Neural cell (in vitro differentiated cells): ENCODE measurements around the gene POTEG.
"Not testable (repeated sequence)": the region's sequence is repeated elsewhere in the genome, so short reads cannot be mapped to it uniquely, and the experiment has no call there.

Source experiments
- EP300 ChIP-seq: fragments of 450-650 bp; conservative IDR thresholded peaks from 2 replicates; pipeline ENCODE4 v1.6.1; 2014; ENCODE audit warnings: antibody characterized with exemption, mild to moderate bottlenecking, moderate library complexity; ENCODE audit not compliant: poor library complexity, severe bottlenecking
- EZH2 ChIP-seq: fragments of 200-600, 300-800 bp; shearing (Covaris generic), sonication (generic); IDR thresholded peaks from 2 replicates; pipeline ENCODE4 v1.6.1; 2014; ENCODE audit warnings: antibody characterized with exemption, low read length, borderline replicate concordance, mild to moderate bottlenecking; ENCODE audit not compliant: insufficient read depth, poor library complexity, severe bottlenecking
- SMC3 ChIP-seq: fragments of 450-650 bp; conservative IDR thresholded peaks from 2 replicates; pipeline ENCODE4 v1.6.1; 2014; ENCODE audit warnings: antibody characterized with exemption, mild to moderate bottlenecking, moderate library complexity; ENCODE audit not compliant: poor library complexity
- TAF1 ChIP-seq: IDR thresholded peaks from 2 replicates; pipeline ENCODE4 v1.6.1; 2012; ENCODE audit warnings: low read depth
- TF ChIP-seq, protein P1 (sequence below): fragments of 450-650 bp; IDR thresholded peaks from 2 replicates; pipeline ENCODE4 v1.5.1; 2014; ENCODE audit warnings: antibody characterized with exemption, mild to moderate bottlenecking, moderate library complexity; ENCODE audit not compliant: poor library complexity, severe bottlenecking

DNA sequence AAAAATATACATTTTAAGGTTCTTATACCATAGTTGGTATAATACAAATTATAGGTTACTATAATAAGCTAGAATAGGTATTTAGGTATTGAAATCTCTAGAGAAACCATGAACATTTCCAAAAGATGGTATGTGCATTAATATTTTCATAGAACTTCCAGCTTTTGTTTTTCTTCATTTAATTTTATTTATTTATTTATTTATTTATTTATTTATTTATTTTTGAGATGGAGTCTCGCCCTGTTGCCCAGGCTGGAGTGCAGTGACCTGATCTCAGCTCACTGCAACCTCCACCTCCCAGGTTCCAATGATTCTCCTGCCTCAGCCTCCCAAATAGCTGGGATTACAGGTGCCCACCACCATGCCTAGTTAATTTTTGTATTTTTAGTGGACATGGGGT, 54.0 kb downstream of the POTEG start:
- TF ChIP-seq, protein P1, sequence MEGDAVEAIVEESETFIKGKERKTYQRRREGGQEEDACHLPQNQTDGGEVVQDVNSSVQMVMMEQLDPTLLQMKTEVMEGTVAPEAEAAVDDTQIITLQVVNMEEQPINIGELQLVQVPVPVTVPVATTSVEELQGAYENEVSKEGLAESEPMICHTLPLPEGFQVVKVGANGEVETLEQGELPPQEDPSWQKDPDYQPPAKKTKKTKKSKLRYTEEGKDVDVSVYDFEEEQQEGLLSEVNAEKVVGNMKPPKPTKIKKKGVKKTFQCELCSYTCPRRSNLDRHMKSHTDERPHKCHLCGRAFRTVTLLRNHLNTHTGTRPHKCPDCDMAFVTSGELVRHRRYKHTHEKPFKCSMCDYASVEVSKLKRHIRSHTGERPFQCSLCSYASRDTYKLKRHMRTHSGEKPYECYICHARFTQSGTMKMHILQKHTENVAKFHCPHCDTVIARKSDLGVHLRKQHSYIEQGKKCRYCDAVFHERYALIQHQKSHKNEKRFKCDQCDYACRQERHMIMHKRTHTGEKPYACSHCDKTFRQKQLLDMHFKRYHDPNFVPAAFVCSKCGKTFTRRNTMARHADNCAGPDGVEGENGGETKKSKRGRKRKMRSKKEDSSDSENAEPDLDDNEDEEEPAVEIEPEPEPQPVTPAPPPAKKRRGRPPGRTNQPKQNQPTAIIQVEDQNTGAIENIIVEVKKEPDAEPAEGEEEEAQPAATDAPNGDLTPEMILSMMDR: not testable (repeated sequence)
- not testable (repeated sequence) for TF ChIP-seq EZH2, TAF1, SMC3, EP300
